Loucy (cell line): Measurements from ENCODE around the gene MYH10.

Experiments used
- CTCF ChIP-seq: fragments of 200-600 bp; sonication (generic); conservative IDR thresholded peaks from 2 replicates; pipeline ENCODE4 v1.5.1; 2014; ENCODE audit warnings: mild to moderate bottlenecking, antibody characterized with exemption, low read length
- EZH2phosphoT487 ChIP-seq: fragments of 200-600 bp; IDR thresholded peaks from 2 replicates; pipeline ENCODE4 v1.6.1; 2018; ENCODE audit warnings: antibody characterized with exemption, mild to moderate bottlenecking, moderate library complexity, borderline replicate concordance

DNA sequence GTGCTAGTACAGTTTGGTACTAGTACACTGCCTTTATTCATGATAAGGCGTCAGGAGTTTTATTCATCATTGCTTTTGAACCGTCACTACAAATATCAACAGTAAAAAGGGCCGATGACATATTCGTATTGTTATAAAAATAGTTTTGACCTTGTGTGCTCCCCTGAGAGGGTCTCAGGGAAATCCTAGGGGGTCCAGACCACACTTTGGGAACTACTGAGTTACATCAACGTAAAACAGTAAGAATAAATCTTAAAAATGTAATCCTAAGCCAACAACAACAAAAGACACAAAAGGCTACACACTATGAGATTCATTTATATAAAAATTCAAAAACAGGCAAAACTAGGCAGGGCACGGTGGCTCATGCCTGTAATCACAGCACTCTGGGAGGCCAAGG, 11.2 kb downstream of the MYH10 start:
- TF ChIP-seq CTCF (no peak), EZH2phosphoT487 (no peak)
